IPS-18c (cell line): Measurements from ENCODE around the gene CD19.
"Not testable (repeated sequence)": the region's sequence is repeated elsewhere in the genome, so short reads cannot be mapped to it uniquely, and the experiment has no call there.

Source experiments
- H3K4me3 ChIP-seq: 2 replicates; pipeline ENCODE4 v1.7.0; 2013; ENCODE audit warnings: low read depth, mild to moderate bottlenecking, low read length, moderate library complexity; ENCODE audit not compliant: insufficient read depth
- H3K9me3 ChIP-seq: one replicate; pipeline ENCODE4 v1.6.1; 2013; ENCODE audit warnings: mild to moderate bottlenecking, low read length, moderate library complexity; ENCODE audit not compliant: control insufficient read depth, insufficient read depth

The CD19 gene

GRCh38 chr16:28904363-28904762, 27.4 kb upstream of the CD19 start:
- no peak overlapping the region for H3K4me3 ChIP-seq
- H3K9me3 ChIP-seq = no peaks in the 10 kb centered on the region

- Histone ChIP-seq H3K9me3 (no peaks in the 10 kb centered on the region), H3K4me3 (no peak overlapping the region)
Observed at GRCh38 chr16:28904828-28905227, 26.9 kb upstream of the CD19 start.

GRCh38 chr16:28905229-28905754, 26.5 kb upstream of the CD19 start:
- H3K4me3 ChIP-seq = no peak overlapping the region
- H3K9me3 ChIP-seq = no peaks in the 10 kb centered on the region

- H3K4me3 ChIP-seq = no peak overlapping the region
- no peaks in the 10 kb centered on the region for H3K9me3 ChIP-seq
Observed at GRCh38 chr16:28905800-28906372, 25.9 kb upstream of the CD19 start.

- no peak overlapping the region for H3K4me3 ChIP-seq
- H3K9me3 ChIP-seq = no peaks in the 10 kb centered on the region
Observed at GRCh38 chr16:28910086-28911031, 21.4 kb upstream of the CD19 start.

- H3K9me3 ChIP-seq = no peaks in the 10 kb centered on the region
- no peak overlapping the region for H3K4me3 ChIP-seq
Observed at GRCh38 chr16:28912558-28912957, 19.2 kb upstream of the CD19 start.

GRCh38 chr16:28913946-28914724, 17.6 kb upstream of the CD19 start:
- H3K4me3 ChIP-seq = no peak overlapping the region
- H3K9me3 ChIP-seq = no peaks in the 10 kb centered on the region

GRCh38 chr16:28915181-28915580, 16.6 kb upstream of the CD19 start:
- Histone ChIP-seq H3K4me3 (no peak overlapping the region), H3K9me3 (no peaks in the 10 kb centered on the region)

GRCh38 chr16:28917095-28917494, 14.7 kb upstream of the CD19 start:
- no peak overlapping the region for H3K4me3 ChIP-seq
- no peaks in the 10 kb centered on the region for H3K9me3 ChIP-seq

GRCh38 chr16:28918698-28919097, 13.1 kb upstream of the CD19 start:
- no peaks in the 10 kb centered on the region for H3K9me3 ChIP-seq
- H3K4me3 ChIP-seq = no peak overlapping the region

GRCh38 chr16:28923231-28923587, 8.6 kb upstream of the CD19 start:
- no peaks in the 10 kb centered on the region for H3K9me3 ChIP-seq
- no peak overlapping the region for H3K4me3 ChIP-seq

GRCh38 chr16:28923652-28924398, 7.9 kb upstream of the CD19 start:
- H3K9me3 ChIP-seq = no peaks in the 10 kb centered on the region
- peak overlapping the region; percentile 90 for H3K4me3 ChIP-seq

- no peaks in the 10 kb centered on the region for H3K9me3 ChIP-seq
- peak overlapping the region; percentile 90 for H3K4me3 ChIP-seq
Observed at GRCh38 chr16:28924399-28924761, 7.4 kb upstream of the CD19 start.

GRCh38 chr16:28924762-28925385, 6.9 kb upstream of the CD19 start, which contains the start of gene RABEP2:
RABEP2 (minus strand) TSS chr16:28925238; CDS start chr16:28925163, 75 bp downstream.
- Histone ChIP-seq H3K9me3 (no peaks in the 10 kb centered on the region), H3K4me3 (peak within 1 kb of the TSS; percentile 90)

GRCh38 chr16:28925386-28926228, 6.2 kb upstream of the CD19 start:
- H3K4me3 ChIP-seq = peak overlapping the region; percentile 90
- no peaks in the 10 kb centered on the region for H3K9me3 ChIP-seq

- H3K9me3 ChIP-seq = not testable (repeated sequence)
- H3K4me3 ChIP-seq = peak overlapping the region; percentile 90; the same call in 1 of the 2 replicates
Observed at GRCh38 chr16:28926284-28926683, 5.5 kb upstream of the CD19 start.
